Breast epithelium (tissue), 4 donors: ENCODE data around the gene NUDT21. TPM values are rescaled to one million over a fixed set of nuclear protein-coding genes. Genes with fewer than 3 reads are reported as not detected.
A peak's percentile ranks its signal among the peaks of the same experiment; 100 is the strongest.

Experiments used
- DNase-seq, 2 donors: peaks; one replicate each; pipeline ENCODE4 v3.0.0-alpha.2; 2019; ENCODE audit warnings: low spot score in 2 of 2
- H3K27ac ChIP-seq, 2 donors: fragments of 200-600 bp; sonication (generic) in 1 of 2; one replicate each; pipeline ENCODE4 v1.5.1; 2016 to 2019; ENCODE audit warnings: mild to moderate bottlenecking in 1 of 2
- H3K27me3 ChIP-seq, 2 donors: fragments of 200-600 bp; sonication (generic) in 1 of 2; one replicate each; pipeline versions ENCODE4 v1.5.1 to v1.6.0; 2017 to 2019; ENCODE audit warnings: control low read depth in 1 of 2, mild to moderate bottlenecking in 1 of 2
- H3K36me3 ChIP-seq: fragments of 200-600 bp; one replicate; pipeline ENCODE4 v1.5.1; 2019
- H3K4me1 ChIP-seq, 2 donors: fragments of 200-600 bp; sonication (generic); one replicate each; pipeline ENCODE4 v1.5.1; 2016 to 2019; ENCODE audit warnings: control low read depth in 1 of 2
- H3K4me3 ChIP-seq, 3 donors: fragments of 200-600 bp; sonication (generic); 1 replicate in 2 of 3; 2 replicates in 1 of 3; pipeline ENCODE4 v1.5.1; 2016 to 2019; ENCODE audit warnings: mild to moderate bottlenecking in 3 of 3, moderate library complexity in 2 of 3
- H3K9me3 ChIP-seq, 2 donors: fragments of 200-600 bp; sonication (generic) in 1 of 2; one replicate each; pipeline ENCODE4 v1.5.1; 2016 to 2019; ENCODE audit warnings: control low read depth in 1 of 2
- POLR2A ChIP-seq: fragments of 450-650 bp; IDR thresholded peaks from one replicate; pipeline ENCODE4 v1.6.1; 2016; ENCODE audit warnings: antibody characterized with exemption, mild to moderate bottlenecking, moderate library complexity
- POLR2AphosphoS5 ChIP-seq, 3 donors: sonication (generic); formaldehyde crosslinking; IDR thresholded peaks; one replicate each; pipeline ENCODE4 v1.6.1; 2017; ENCODE audit warnings: antibody characterized with exemption in 3 of 3
- intact Hi-C: fragments of 100-400 bp; cut with DNase I; formaldehyde crosslinking; loops from one replicate; pipeline ENCODE4 v1.15.1; 2023; ENCODE audit warnings: low total_unique reads
- total RNA-seq, 3 donors: library from RNA; depleted of rRNA; stranded (reverse); fragments of >200 nt; gene quantifications; one replicate each; pipeline ENCODE4 v1.1.0, GENCODE V29; 2016
- TF ChIP-seq, protein P1 (sequence below), 3 donors: fragments of 450-650 bp; IDR thresholded peaks; one replicate each; pipeline ENCODE4 v1.5.1; 2016 to 2017; ENCODE audit warnings: antibody characterized with exemption in 3 of 3, mild to moderate bottlenecking in 3 of 3, moderate library complexity in 3 of 3

NUDT21 gene
- total RNA-seq, 3 donors from 2014 or later, result 53.9 to 65.3 (median 54.1) TPM

DNA sequence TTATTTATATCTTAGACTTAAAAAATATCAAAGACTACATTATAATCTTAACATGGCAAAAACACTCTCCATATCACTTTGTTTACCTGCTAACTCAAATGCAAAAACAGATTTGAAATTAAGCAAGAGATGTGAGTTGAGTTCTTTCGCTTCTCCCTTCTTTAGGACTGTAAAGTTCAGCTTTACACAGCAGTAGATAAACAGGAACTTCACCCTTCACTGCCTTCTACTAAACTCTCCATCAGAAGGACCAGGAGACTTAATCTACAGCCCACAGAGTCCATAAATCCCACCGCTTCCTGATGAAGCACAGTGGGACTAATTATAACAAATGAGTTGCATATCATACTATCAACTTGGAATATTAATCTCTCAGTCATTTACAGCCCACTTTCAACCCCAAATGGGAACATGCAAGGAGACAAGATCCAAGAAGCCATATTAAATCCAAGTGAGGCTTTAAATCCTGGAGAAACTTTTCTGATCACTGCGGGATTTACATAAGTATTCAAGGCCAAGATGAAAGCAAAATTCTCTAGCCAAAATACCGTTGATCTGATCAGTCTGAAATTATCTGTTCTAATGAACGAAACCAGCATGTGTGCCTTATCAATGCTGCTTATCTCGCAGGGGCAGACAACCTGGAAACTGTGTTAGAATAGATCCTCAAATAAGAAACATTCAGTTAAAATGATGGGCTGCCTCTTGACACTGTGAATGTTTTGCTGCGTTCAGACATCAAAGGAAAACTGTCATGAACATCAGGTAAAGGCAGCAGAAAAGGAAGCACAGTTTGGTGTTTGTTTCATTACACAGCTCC is 27.3 kb downstream of the NUDT21 start:
- H3K4me3 ChIP-seq, result peak overlapping the region; percentile 91 to 99 (median 94)
- H3K4me1 ChIP-seq, result peaks cover 0 to 2% of the 10 kb centered on the region in 2 donors
- H3K27ac ChIP-seq, result peak overlapping the region; percentile 89 to 95
- DNase-seq, result no peak
- H3K9me3 ChIP-seq, result no peaks in the 10 kb centered on the region
- no peaks in the 10 kb centered on the region for H3K27me3 ChIP-seq
- H3K36me3 ChIP-seq, result no peaks in the 10 kb centered on the region
- no peak for TF ChIP-seq POLR2A
- TF ChIP-seq, protein P1, sequence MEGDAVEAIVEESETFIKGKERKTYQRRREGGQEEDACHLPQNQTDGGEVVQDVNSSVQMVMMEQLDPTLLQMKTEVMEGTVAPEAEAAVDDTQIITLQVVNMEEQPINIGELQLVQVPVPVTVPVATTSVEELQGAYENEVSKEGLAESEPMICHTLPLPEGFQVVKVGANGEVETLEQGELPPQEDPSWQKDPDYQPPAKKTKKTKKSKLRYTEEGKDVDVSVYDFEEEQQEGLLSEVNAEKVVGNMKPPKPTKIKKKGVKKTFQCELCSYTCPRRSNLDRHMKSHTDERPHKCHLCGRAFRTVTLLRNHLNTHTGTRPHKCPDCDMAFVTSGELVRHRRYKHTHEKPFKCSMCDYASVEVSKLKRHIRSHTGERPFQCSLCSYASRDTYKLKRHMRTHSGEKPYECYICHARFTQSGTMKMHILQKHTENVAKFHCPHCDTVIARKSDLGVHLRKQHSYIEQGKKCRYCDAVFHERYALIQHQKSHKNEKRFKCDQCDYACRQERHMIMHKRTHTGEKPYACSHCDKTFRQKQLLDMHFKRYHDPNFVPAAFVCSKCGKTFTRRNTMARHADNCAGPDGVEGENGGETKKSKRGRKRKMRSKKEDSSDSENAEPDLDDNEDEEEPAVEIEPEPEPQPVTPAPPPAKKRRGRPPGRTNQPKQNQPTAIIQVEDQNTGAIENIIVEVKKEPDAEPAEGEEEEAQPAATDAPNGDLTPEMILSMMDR (IDR thresholded peaks at IDR 0.05), result no peak
- TF ChIP-seq POLR2AphosphoS5 (IDR thresholded peaks at IDR 0.05), result no peak
- intact Hi-C loops, result no loop called here

DNA sequence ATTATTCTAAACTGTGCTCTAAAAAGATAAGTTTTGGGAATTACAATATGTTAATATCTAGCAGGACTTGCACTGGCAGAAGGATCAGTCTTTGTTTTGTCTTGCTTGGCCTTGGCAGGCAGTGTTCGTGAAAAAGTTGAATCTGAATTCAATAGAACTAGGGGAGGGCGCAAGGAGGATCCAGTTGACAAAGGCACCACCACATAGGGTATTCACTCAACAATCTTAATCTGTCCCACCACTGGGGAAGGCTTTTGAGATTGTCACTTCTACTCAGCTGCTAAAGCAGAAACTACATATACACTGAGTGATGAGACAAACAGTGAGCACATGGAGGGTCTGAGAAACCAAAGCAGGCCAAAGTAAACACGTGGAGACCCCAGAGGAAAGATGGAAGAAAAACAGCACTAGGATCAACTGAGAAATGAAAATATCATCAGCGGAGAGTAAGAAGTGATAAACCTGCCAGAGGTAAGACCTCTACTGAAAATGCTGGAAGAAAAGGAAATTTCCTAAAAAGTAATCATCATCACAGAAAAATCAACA is 28.2 kb downstream of the NUDT21 start:
- Histone ChIP-seq H3K27me3 (no peaks in the 10 kb centered on the region), H3K9me3 (no peaks in the 10 kb centered on the region), H3K4me3 (peak overlapping the region in 1 of 3 donors; percentile 99), H3K27ac (no peak overlapping the region), H3K36me3 (no peaks in the 10 kb centered on the region), H3K4me1 (peaks cover 0 to 2% of the 10 kb centered on the region in 2 donors)
- intact Hi-C loops, result no loop called here
- no peak for DNase-seq
- TF ChIP-seq POLR2A (no peak), POLR2AphosphoS5 (IDR thresholded peaks at IDR 0.05) (no peak)
- TF ChIP-seq, protein P1 (IDR thresholded peaks at IDR 0.05), result no peak

DNA sequence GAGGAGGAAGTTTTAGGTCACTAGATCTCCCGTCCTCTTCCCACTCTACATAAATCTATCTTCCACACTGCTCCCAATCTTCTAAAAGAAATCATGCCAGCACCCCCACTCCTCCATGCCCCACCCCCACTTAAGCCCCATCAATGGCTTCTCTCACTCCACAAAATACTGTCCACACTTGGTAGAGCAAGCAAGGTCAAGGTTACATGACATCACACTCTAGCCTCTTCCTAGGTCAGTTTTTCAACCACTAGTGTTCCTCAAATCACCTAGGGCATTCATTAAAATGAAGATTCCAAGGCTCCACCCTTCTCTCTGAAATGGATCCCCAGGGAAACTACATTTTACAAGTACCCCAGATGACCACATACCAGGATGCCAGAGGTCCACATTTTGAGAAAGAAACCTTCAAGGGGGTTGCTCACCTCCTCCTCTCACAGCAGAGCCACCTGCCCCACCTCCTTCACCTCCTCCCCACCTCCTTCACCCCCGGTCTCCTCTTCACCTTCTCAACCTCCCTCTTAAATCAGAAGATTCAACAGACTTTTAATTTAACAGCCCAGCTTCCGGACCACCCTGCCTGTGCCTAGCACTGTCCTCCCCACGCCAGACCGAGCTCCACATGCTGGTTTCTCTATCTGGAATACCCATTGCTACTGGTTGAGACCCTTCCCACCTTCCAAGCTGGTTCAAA is 29.0 kb downstream of the NUDT21 start:
- peaks cover 0 to 2% of the 10 kb centered on the region in 2 donors for H3K4me1 ChIP-seq
- intact Hi-C loops, result no loop called here

DNA sequence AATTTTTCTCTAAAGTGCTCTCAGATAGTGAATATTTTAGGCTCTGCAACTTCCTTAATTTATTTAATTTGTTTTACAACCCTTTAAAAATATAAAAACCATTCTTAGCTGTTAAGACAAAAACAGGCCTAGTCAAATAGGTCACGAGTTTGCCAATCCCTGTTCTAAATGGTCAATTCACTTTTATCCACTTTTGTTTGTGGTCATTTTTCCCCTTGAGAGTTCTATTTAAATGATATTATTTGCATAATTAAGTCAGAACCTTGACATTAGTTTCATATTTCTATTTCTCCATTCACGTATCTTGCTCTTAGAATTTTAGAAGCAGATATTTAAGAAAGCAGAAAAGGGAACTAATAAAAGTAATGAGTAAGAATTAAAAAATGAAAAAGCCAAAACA is 29.8 kb downstream of the NUDT21 start:
- Histone ChIP-seq H3K4me3 (no peak overlapping the region), H3K9me3 (no peaks in the 10 kb centered on the region), H3K36me3 (no peaks in the 10 kb centered on the region), H3K27me3 (no peaks in the 10 kb centered on the region), H3K27ac (no peak overlapping the region), H3K4me1 (peaks cover 0 to 2% of the 10 kb centered on the region in 2 donors)
- TF ChIP-seq POLR2AphosphoS5 (IDR thresholded peaks at IDR 0.05) (no peak), POLR2A (no peak)
- TF ChIP-seq, protein P1 (IDR thresholded peaks at IDR 0.05), result no peak
- intact Hi-C loops, result no loop called here
- DNase-seq, result no peak

More for the DNA sequence above, 29.0 kb downstream of the NUDT21 start:
- H3K27me3 ChIP-seq, result no peaks in the 10 kb centered on the region
- H3K27ac ChIP-seq, result no peak overlapping the region
- no peaks in the 10 kb centered on the region for H3K9me3 ChIP-seq
- DNase-seq, result no peak
- H3K4me3 ChIP-seq, result no peak overlapping the region
- TF ChIP-seq, protein P1 (IDR thresholded peaks at IDR 0.05), result no peak
- TF ChIP-seq POLR2A (no peak), POLR2AphosphoS5 (IDR thresholded peaks at IDR 0.05) (no peak)
- no peaks in the 10 kb centered on the region for H3K36me3 ChIP-seq

DNA sequence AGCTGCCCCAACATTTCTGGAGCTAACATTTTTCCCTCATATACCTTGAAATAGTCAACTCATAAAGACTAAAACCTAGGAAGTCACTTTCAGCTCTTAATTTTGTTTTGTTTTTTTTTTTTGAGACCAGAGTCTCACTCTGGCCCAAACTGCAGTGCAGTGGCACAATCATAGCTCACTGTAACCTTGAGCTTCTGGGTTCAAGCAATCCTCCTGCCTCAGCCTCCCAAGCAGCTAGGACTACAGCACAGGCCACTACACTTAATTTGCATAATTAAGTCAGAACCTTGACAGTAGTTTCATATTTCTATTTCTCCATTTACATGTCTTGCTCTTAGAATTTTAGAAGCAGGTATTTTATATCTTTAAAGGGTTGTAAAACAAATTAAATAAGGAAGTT is 30.5 kb downstream of the NUDT21 start:
- no peaks in the 10 kb centered on the region for H3K27me3 ChIP-seq
- no peak overlapping the region for H3K27ac ChIP-seq
- no peak for TF ChIP-seq POLR2A
- H3K4me1 ChIP-seq, result peaks cover 0 to 2% of the 10 kb centered on the region in 2 donors
- intact Hi-C loops, result no loop called here
- H3K9me3 ChIP-seq, result no peaks in the 10 kb centered on the region
- H3K36me3 ChIP-seq, result no peaks in the 10 kb centered on the region
- no peak for DNase-seq
- H3K4me3 ChIP-seq, result no peak overlapping the region
